Panc1 (cell line): ENCODE data around the gene SNU13. TPM values are rescaled to one million over a fixed set of nuclear protein-coding genes. Genes with fewer than 3 reads are reported as not detected.
A peak's percentile ranks its signal among the peaks of the same experiment; 100 is the strongest.
"Not testable (repeated sequence)": the region's sequence is repeated elsewhere in the genome, so short reads cannot be mapped to it uniquely, and the experiment has no call there.

Experiments
- ATAC-seq: fragments of 200-7000 bp; cut with Tn5 transposase; 2 replicates; pipeline ENCODE4 v1.9.1; 2020; ENCODE audit warnings: mild to moderate bottlenecking, moderate library complexity
- BruUV-seq: library from RNA; stranded (reverse); fragments of 400-500 nt; replicated peaks from 2 replicates; lab custom pipeline; 2021; lab: Mats Ljungman, UMichigan
- CTCF ChIA-PET: fragments of 300-600 bp; sonication (Branson Sonifier 250); formaldehyde crosslinking; loops from one replicate; lab custom pipeline; 2022; ENCODE audit warnings: antibody characterized with exemption; lab: Charles Lee
- POLR2A ChIA-PET: fragments of 300-600 bp; sonication (Branson Sonifier 250); formaldehyde crosslinking; loops from one replicate; lab custom pipeline; 2022; ENCODE audit warnings: antibody characterized with exemption; lab: Charles Lee
- DNase-seq: peaks from one replicate; pipeline ENCODE4 v3.0.0-alpha.2; 2010; ENCODE audit warnings: low read depth, low spot score
- H3K27ac ChIP-seq: 2 replicates; pipeline ENCODE4 v1.5.1; 2011; ENCODE audit warnings: mild to moderate bottlenecking, low read length, inconsistent platforms
- H3K27me3 ChIP-seq: fragments of 200-500 bp; sonication (Bioruptor generic); 2 replicates; pipeline ENCODE4 v1.6.0; 2014; ENCODE audit warnings: low read length, inconsistent platforms; ENCODE audit not compliant: control insufficient read depth, insufficient read depth
- H3K36me3 ChIP-seq: fragments of 200-500 bp; sonication (Bioruptor generic); 2 replicates; pipeline ENCODE4 v1.5.1; 2014; ENCODE audit warnings: inconsistent platforms, mild to moderate bottlenecking, low read length, moderate library complexity; ENCODE audit not compliant: control insufficient read depth, insufficient read depth
- H3K4me1 ChIP-seq: 2 replicates; pipeline ENCODE4 v1.5.1; 2011; ENCODE audit warnings: inconsistent platforms, mild to moderate bottlenecking, low read length, moderate library complexity; ENCODE audit not compliant: control insufficient read depth, insufficient read depth
- H3K4me3 ChIP-seq, 2 experiments: 2 replicates each; pipeline ENCODE4 v1.5.1; 2011 to 2012; ENCODE audit warnings: low read depth in 2 of 2, low read length in 2 of 2, mild to moderate bottlenecking in 2 of 2, inconsistent platforms in 1 of 2, moderate library complexity in 1 of 2
- H3K9me3 ChIP-seq: fragments of 200-500 bp; sonication (Bioruptor generic); 2 replicates; pipeline ENCODE4 v1.5.1; 2014; ENCODE audit warnings: low read depth, mild to moderate bottlenecking, inconsistent platforms, low read length, moderate library complexity; ENCODE audit not compliant: control insufficient read depth, insufficient read depth
- CTCF ChIP-seq: fragments of 450-650 bp; IDR thresholded peaks from 2 replicates; pipeline ENCODE4 v1.5.1; 2017; ENCODE audit warnings: mild to moderate bottlenecking
- POLR2AphosphoS5 ChIP-seq: IDR thresholded peaks from 2 replicates; pipeline ENCODE4 v1.6.1; 2012; ENCODE audit warnings: mild to moderate bottlenecking, low read depth, low read length, moderate library complexity
- REST ChIP-seq, 2 experiments: IDR thresholded peaks; 2 replicates each; pipeline ENCODE4 v1.6.1; 2011 to 2012; ENCODE audit warnings: low read depth in 2 of 2, control low read depth in 1 of 2, low read length in 1 of 2, mild to moderate bottlenecking in 1 of 2, moderate library complexity in 1 of 2; ENCODE audit not compliant: insufficient read depth in 1 of 2
- SIN3A ChIP-seq: IDR thresholded peaks from 2 replicates; pipeline ENCODE4 v1.6.1; 2012; ENCODE audit warnings: low read depth, mild to moderate bottlenecking, low read length, moderate library complexity, borderline replicate concordance; ENCODE audit not compliant: insufficient read depth
- TCF7L2 ChIP-seq: IDR thresholded peaks from 2 replicates; pipeline ENCODE4 v1.6.1; 2011; ENCODE audit warnings: mild to moderate bottlenecking, low read depth, low read length, inconsistent platforms
- in situ Hi-C: cut with HindIII; loops from 2 replicates; pipeline ENCODE4 v1.10.0; 2016; ENCODE audit warnings: low sequenced_read_pairs, low pct_unique_long_range_greater_than_20kb
- intact Hi-C: fragments of 100-400 bp; cut with micrococcal nuclease; formaldehyde crosslinking; loops from one replicate; pipeline ENCODE4 v1.10.0; 2022; ENCODE audit not compliant: unreplicated experiment
- total RNA-seq: library from RNA; stranded (reverse); gene quantifications from one replicate; pipeline ENCODE4 v1.2.1, GENCODE V29; 2021; ENCODE audit not compliant: unreplicated experiment

SNU13 gene
- total RNA-seq, 1 experiment from 2014 or later: 113 TPM

- peak; percentile 72 for DNase-seq
- intact Hi-C loops, H3K27me3 ChIP-seq, H3K36me3 ChIP-seq, H3K9me3 ChIP-seq, H3K4me3 ChIP-seq, in situ Hi-C loops, BruUV-seq, CTCF ChIA-PET, POLR2A ChIA-PET: not testable (repeated sequence)
- Histone ChIP-seq H3K4me1 (peaks cover 33% of the 10 kb centered on the region), H3K27ac (peak overlapping the region; percentile 66; the same call in 1 of the 2 replicates)
- peak; percentile 62 for ATAC-seq
These were observed 16.6 kb downstream of the SNU13 start for GRCh38 chr22:41672096-41672495.

GRCh38 chr22:41668971-41669911 lies 19.4 kb downstream of the SNU13 start:
- CTCF ChIA-PET: no interaction called here
- Histone ChIP-seq H3K4me3 (no peak overlapping the region), H3K36me3 (no peaks in the 10 kb centered on the region), H3K27ac (peak overlapping the region; percentile 85), H3K27me3 (no peaks in the 10 kb centered on the region), H3K9me3 (no peaks in the 10 kb centered on the region), H3K4me1 (peaks cover 33% of the 10 kb centered on the region)
- BruUV-seq: no TSS peak
- intact Hi-C loops (no loop called here), in situ Hi-C loops (no loop called here)
- ATAC-seq (peak; percentile 46), DNase-seq (peak; percentile 51)
- POLR2A ChIA-PET: no interaction called here
- TF ChIP-seq TCF7L2 (no peak), REST (IDR thresholded peaks at IDR 0.05; ENCODE audit: insufficient read depth in 1 of 2, low read depth in 2 of 2, low read length in 1 of 2) (no peak), SIN3A (no peak), CTCF (no peak), POLR2AphosphoS5 (no peak)

GRCh38 chr22:41664951-41665350 lies 23.7 kb downstream of the SNU13 start:
- ATAC-seq (no peak), DNase-seq (no peak)
- Histone ChIP-seq H3K27me3 (no peaks in the 10 kb centered on the region), H3K9me3 (no peaks in the 10 kb centered on the region), H3K27ac (peak overlapping the region; percentile 39; the same call in 1 of the 2 replicates), H3K4me3 (no peak overlapping the region), H3K36me3 (peaks cover 14% of the 10 kb centered on the region; the same call in 1 of the 2 replicates), H3K4me1 (peaks cover 14% of the 10 kb centered on the region)
- in situ Hi-C loops: no loop called here
- POLR2A ChIA-PET: no interaction called here
- CTCF ChIA-PET: no interaction called here
- intact Hi-C loops: no loop called here
- BruUV-seq: no TSS peak
- TF ChIP-seq POLR2AphosphoS5 (no peak), SIN3A (no peak), TCF7L2 (no peak)
